GM12878 (cell line): ENCODE measurements around the gene PCK2. TPM values are rescaled to one million over a fixed set of nuclear protein-coding genes. Genes with fewer than 3 reads are reported as not detected.

ENCODE experiments used
- ATAC-seq: fragments of 200-7000 bp; cut with Tn5 transposase; 3 replicates; pipeline ENCODE4 v1.9.1; 2020; ENCODE audit warnings: mild to moderate bottlenecking, moderate library complexity
- BruUV-seq: library from RNA; stranded (reverse); fragments of 400-500 nt; replicated peaks from 2 replicates; lab custom pipeline; 2021; lab: Mats Ljungman, UMichigan
- CTCF ChIA-PET: fragments of 300-600 bp; sonication (Branson Sonifier 250); formaldehyde crosslinking; extraction: SDS; loops from one replicate; lab custom pipeline; 2021; ENCODE audit warnings: inconsistent platforms; lab: Yijun Ruan, JAX
- POLR2A ChIA-PET: fragments of 350-600 bp; formaldehyde crosslinking; extraction: SDS; loops from one replicate; lab custom pipeline; 2021; ENCODE audit warnings: inconsistent platforms; lab: Charles Lee
- RAD21 ChIA-PET: fragments of 300-600 bp; sonication (Branson Sonifier 250); formaldehyde crosslinking; loops from one replicate; lab custom pipeline; 2023; ENCODE audit warnings: antibody characterized with exemption; ENCODE audit not compliant: unreplicated experiment; lab: Charles Lee
- SMC1A ChIA-PET: fragments of 300-600 bp; sonication (Branson Sonifier 250); formaldehyde crosslinking; loops from one replicate; lab custom pipeline; 2023; ENCODE audit not compliant: unreplicated experiment, uncharacterized antibody; lab: Charles Lee
- DNase-seq: peaks from one replicate; pipeline ENCODE4 v3.0.0-alpha.2; 2011; ENCODE audit warnings: low read depth, low spot score
- FAIRE-seq: peaks from 3 replicates; lab custom pipeline; 2011; peaks lifted over from hg19 to GRCh38; lab: Jason Lieb, UNC
- H2AFZ ChIP-seq: 2 replicates; pipeline ENCODE4 v1.6.0; 2011; ENCODE audit warnings: low read depth, low read length, control low read depth; ENCODE audit not compliant: control insufficient read depth
- H3K27ac ChIP-seq: 2 replicates; pipeline ENCODE4 v1.5.1; 2011; ENCODE audit warnings: control low read depth; ENCODE audit not compliant: control insufficient read depth, insufficient read depth
- H3K27me3 ChIP-seq, 2 experiments: replicated peaks in 1 of 2; 2 replicates each; pipeline versions ENCODE4 v1.6.0 to v1.6.1; 2011; ENCODE audit warnings: low read length in 1 of 2; ENCODE audit not compliant: control insufficient read depth in 2 of 2, insufficient read depth in 2 of 2
- H3K36me3 ChIP-seq, 2 experiments: 2 replicates each; pipeline ENCODE4 v1.5.1; 2011; ENCODE audit warnings: low read length in 1 of 2; ENCODE audit not compliant: control insufficient read depth in 2 of 2, insufficient read depth in 2 of 2
- H3K4me1 ChIP-seq: 2 replicates; pipeline ENCODE4 v1.6.1; 2011; ENCODE audit warnings: mild to moderate bottlenecking, low read length, moderate library complexity, mixed read lengths; ENCODE audit not compliant: control insufficient read depth, insufficient read depth
- H3K4me2 ChIP-seq: 2 replicates; pipeline ENCODE4 v1.6.0; 2011; ENCODE audit warnings: control low read depth; ENCODE audit not compliant: control insufficient read depth, insufficient read depth
- H3K4me3 ChIP-seq: fragments of 200-600 bp; sonication (generic); 2 replicates; pipeline ENCODE4 v1.5.1; 2016
- H3K79me2 ChIP-seq: 2 replicates; pipeline ENCODE4 v1.6.0; 2011; ENCODE audit warnings: low read length; ENCODE audit not compliant: control insufficient read depth, insufficient read depth
- H3K9ac ChIP-seq: 2 replicates; pipeline ENCODE4 v1.8.0; 2011; ENCODE audit warnings: low read length, control low read depth, mixed read lengths; ENCODE audit not compliant: control insufficient read depth, insufficient read depth
- H3K9me3 ChIP-seq: replicated peaks from 3 replicates; pipeline ENCODE4 v1.5.1; 2011; ENCODE audit warnings: mild to moderate bottlenecking, low read length; ENCODE audit not compliant: control insufficient read depth, insufficient read depth
- H4K20me1 ChIP-seq: 2 replicates; pipeline ENCODE4 v1.6.0; 2011; ENCODE audit not compliant: control insufficient read depth, insufficient read depth
- PKNOX1 ChIP-seq: fragments of 450-650 bp; IDR thresholded peaks from 2 replicates; pipeline ENCODE4 v1.6.1; 2016; ENCODE audit warnings: mild to moderate bottlenecking
- WGBS: methylation state at CpG from one replicate; pipeline ENCODE4 v1.1.6; 2016; ENCODE audit warnings: low lambda C conversion rate; ENCODE audit not compliant: insufficient replicate concordance, insufficient coverage; ENCODE audit errors: missing lambda C conversion rate; 5-methylcytosine and 5-hydroxymethylcytosine counted together
- in situ Hi-C: fragments of 300-500 bp; cut with MboI; formaldehyde crosslinking; loops from 9 replicates; pipeline ENCODE4 v1.14.3; 2018; ENCODE audit warnings: mixed read lengths
- intact Hi-C: fragments of 100-400 bp; cut with micrococcal nuclease; formaldehyde crosslinking; loops from one replicate; pipeline ENCODE4 v1.14.2; 2022; ENCODE audit not compliant: unreplicated experiment
- polyA plus RNA-seq, 11 experiments: library from polyadenylated mRNA; depleted of rRNA in 4 of 11; unstranded in 6 of 11; stranded (reverse) in 5 of 11; fragments of >200 nt; fragmentation: Nextera tagmentation in 4 of 11; fragmentation: Illumina TruSeq in 1 of 11; extraction: Ambion mirVana in 4 of 11; extraction: Trizol in 1 of 11; gene quantifications; 1 replicate in 1 of 11; 2 replicates in 10 of 11; pipeline versions ENCODE4 v1.2.1 to v1.2.3, GENCODE V29; 2011 to 2016; ENCODE audit warnings: inconsistent platforms in 2 of 11, missing spikeins in 2 of 11, low read depth in 1 of 11
- total RNA-seq, 4 experiments: library from RNA; depleted of rRNA in 3 of 4; stranded (reverse); fragments of >200 nt in 3 of 4; fragmentation: Illumina TruSeq in 1 of 4; extraction: Trizol in 1 of 4; gene quantifications; 2 replicates each; pipeline versions ENCODE4 v1.2.1 to v1.2.3, GENCODE V29; 2013 to 2021
- TF ChIP-seq, protein P1 (sequence below): IDR thresholded peaks from 2 replicates; pipeline ENCODE4 v1.6.1; 2012; ENCODE audit warnings: low read length, inconsistent platforms

The PCK2 gene
- total and polyA plus RNA-seq, 10 of the 15 experiments (the other 5 are each of a cell fraction or from before 2014, with no cell fraction given): 6.6 to 110 (median 44.6) TPM

DNA sequence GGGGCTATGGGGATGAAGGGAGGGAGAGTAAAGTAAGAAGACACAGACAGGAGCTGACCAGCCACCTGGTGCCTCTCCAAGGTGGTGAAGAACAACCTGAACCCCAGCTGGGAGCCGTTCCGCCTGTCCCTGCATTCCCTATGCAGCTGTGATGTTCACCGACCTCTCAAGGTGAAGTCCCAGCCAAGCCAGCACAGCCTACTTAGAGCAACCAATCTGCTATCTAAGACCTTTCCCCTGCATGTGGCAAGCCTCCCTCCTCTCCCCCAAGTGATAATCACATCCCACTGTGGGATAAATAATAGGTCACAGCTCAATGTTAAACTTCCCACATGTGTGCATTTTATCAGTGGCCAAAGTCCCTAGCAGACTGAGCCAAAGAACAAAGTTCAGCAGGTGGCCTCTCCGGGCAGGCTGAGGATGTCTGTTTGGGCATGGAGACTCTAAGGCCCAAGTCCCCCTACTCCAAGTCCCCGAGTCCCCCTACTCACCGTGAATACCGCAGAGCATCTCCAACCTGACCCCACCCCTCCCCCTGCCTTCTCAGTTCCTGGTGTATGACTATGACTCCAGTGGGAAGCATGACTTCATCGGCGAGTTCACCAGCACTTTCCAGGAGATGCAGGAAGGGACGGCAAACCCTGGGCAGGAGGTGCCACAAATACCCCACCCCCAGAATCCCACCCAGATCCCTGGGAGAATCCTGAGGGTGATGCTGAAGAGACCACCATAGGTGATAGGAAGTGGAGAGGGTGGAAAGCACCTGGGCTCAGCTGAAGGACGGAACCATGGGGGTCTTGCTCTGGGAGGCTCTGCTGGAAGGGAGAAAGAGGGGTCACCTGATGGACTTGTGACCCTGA is 19.3 kb upstream of the PCK2 start:
- Histone ChIP-seq H3K4me1 (peaks cover 16% of the 10 kb centered on the region), H3K79me2 (no peaks in the 10 kb centered on the region), H3K4me3 (no peak overlapping the region), H3K9ac (no peak overlapping the region), H3K27ac (0 out of 2 replicates have a peak overlapping the region, but pooled peaks have one; percentile 9), H2AFZ (peak overlapping the region; percentile 35), H3K36me3 (no peaks in the 10 kb centered on the region), H4K20me1 (no peaks in the 10 kb centered on the region; the same call in 1 of the 2 replicates), H3K27me3 (no peaks in the 10 kb centered on the region), H3K9me3 (no peaks in the 10 kb centered on the region), H3K4me2 (peak overlapping the region; percentile 57)
- in situ Hi-C loops (no loop called here), intact Hi-C loops (no loop called here)
- CTCF ChIA-PET: interaction anchor here (0.6 to 6.1 kb wide), 6 partner anchors 7 to 33 kb away, joined by 3 to 33 read pairs (median 7); no protein-coding TSS in a partner anchor
- SMC1A ChIA-PET: interaction anchor here (1.0 to 2.4 kb wide), 5 partner anchors 15 to 33 kb away, joined by 6 to 10 read pairs (median 7); partner anchors contain the start of gene PCK2
- BruUV-seq: no TSS peak
- ATAC-seq: no peak
- RAD21 ChIA-PET: interaction anchor here (0.7 to 1.3 kb wide), 6 partner anchors 10 to 34 kb away, joined by 3 to 5 read pairs (median 4); partner anchors contain the start of gene PCK2
- no peak for DNase-seq
- POLR2A ChIA-PET: interaction anchor here (0.6 to 2.0 kb wide), 6 partner anchors 15 to 256 kb away, joined by 3 to 4 read pairs (median 3); no protein-coding TSS in a partner anchor
- FAIRE-seq: no peak
- TF ChIP-seq, protein P1, sequence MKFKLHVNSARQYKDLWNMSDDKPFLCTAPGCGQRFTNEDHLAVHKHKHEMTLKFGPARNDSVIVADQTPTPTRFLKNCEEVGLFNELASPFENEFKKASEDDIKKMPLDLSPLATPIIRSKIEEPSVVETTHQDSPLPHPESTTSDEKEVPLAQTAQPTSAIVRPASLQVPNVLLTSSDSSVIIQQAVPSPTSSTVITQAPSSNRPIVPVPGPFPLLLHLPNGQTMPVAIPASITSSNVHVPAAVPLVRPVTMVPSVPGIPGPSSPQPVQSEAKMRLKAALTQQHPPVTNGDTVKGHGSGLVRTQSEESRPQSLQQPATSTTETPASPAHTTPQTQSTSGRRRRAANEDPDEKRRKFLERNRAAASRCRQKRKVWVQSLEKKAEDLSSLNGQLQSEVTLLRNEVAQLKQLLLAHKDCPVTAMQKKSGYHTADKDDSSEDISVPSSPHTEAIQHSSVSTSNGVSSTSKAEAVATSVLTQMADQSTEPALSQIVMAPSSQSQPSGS: no peak
- TF ChIP-seq PKNOX1: no peak
- WGBS: 71% methylated on average over 11 of the region's 11 CpGs
